ENCODE data around the gene SNORC. TPM values are rescaled to one million over a fixed set of nuclear protein-coding genes. Genes with fewer than 3 reads are reported as not detected.

The SNORC gene
- total and polyA plus RNA-seq, 2 donors from 2014 or later = 2.7 to 3.3 TPM

DNA sequence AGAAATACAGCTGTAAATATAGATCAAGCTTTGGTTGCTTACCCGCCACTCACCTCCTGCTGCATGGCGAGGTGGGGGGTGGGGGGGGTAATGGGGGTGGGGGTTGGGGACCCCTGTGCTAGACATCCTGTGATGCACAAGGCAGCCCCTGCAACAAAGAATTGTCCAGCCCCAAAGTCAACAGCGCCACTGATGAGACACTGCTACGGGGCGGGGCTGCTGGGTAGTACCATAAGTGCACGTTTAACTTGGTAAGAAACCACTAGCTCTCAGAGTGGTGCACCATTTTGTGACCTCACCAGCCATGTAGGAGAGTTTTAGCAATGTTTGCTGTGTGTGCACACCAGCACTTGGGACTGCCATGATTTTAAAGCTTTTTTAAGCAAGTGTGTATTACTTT, 40.3 kb downstream of the SNORC start:
- FAIRE-seq (no peak), DNase-seq (no peak)
- Histone ChIP-seq H3K27me3 (ENCODE audit: control insufficient read depth, insufficient read depth, low read length) (no peaks in the 10 kb centered on the region), H3K9me3 (ENCODE audit: control insufficient read depth in 2 of 3, insufficient read depth in 1 of 3, low read length in 3 of 3) (peaks cover 0 to 6% (median 0%) of the 10 kb centered on the region in 3 donors), H3K9ac (ENCODE audit: low read length in 3 of 3) (no peak overlapping the region), H3K27ac (ENCODE audit: low read depth in 2 of 2, low read length in 2 of 2) (no peak overlapping the region), H3K36me3 (ENCODE audit: control insufficient read depth in 2 of 3, insufficient read depth in 3 of 3, low read length in 3 of 3) (no peaks in the 10 kb centered on the region), H3K4me1 (ENCODE audit: control insufficient read depth in 2 of 3, insufficient read depth in 2 of 3, low read depth in 1 of 3, low read length in 3 of 3) (no peaks in the 10 kb centered on the region), H3K4me3 (ENCODE audit: low read length in 3 of 3) (no peak overlapping the region)
- TF ChIP-seq, protein P1, sequence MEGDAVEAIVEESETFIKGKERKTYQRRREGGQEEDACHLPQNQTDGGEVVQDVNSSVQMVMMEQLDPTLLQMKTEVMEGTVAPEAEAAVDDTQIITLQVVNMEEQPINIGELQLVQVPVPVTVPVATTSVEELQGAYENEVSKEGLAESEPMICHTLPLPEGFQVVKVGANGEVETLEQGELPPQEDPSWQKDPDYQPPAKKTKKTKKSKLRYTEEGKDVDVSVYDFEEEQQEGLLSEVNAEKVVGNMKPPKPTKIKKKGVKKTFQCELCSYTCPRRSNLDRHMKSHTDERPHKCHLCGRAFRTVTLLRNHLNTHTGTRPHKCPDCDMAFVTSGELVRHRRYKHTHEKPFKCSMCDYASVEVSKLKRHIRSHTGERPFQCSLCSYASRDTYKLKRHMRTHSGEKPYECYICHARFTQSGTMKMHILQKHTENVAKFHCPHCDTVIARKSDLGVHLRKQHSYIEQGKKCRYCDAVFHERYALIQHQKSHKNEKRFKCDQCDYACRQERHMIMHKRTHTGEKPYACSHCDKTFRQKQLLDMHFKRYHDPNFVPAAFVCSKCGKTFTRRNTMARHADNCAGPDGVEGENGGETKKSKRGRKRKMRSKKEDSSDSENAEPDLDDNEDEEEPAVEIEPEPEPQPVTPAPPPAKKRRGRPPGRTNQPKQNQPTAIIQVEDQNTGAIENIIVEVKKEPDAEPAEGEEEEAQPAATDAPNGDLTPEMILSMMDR (IDR thresholded peaks at IDR 0.05; ENCODE audit: borderline replicate concordance, extremely low read depth, insufficient read depth) = no peak
- intact Hi-C loops (cut with DNase I) = no loop called here

DNA sequence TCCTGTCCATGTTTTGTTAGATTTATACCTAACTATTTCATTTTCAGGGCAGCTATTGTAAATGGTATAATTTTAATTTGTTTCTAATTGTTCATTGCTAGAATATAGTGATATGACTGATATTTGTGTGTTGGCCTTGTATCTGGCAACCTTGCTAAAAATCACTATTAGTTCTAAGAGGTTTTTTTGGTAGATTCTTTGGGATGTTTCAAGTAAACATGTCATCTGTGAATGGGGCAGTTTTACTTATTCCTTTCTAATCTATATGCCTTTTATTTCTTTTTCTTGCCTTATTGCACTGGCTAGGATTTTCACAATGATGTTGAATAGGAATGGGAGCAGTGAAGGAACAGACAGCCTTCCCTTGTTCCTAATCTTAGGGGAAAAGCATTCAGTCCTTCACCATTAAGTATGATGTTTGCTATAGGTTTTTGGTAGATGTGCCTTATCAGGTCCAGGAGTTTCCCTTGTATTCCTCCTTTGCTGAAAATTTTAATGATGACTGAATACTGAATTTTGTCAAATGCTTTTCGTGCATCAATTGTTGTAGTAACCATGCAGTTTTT, 41.7 kb downstream of the SNORC start:
- Histone ChIP-seq H3K9ac (ENCODE audit: low read length in 3 of 3) (no peak overlapping the region), H3K4me1 (ENCODE audit: control insufficient read depth in 2 of 3, insufficient read depth in 2 of 3, low read depth in 1 of 3, low read length in 3 of 3) (no peaks in the 10 kb centered on the region), H3K9me3 (ENCODE audit: control insufficient read depth in 2 of 3, insufficient read depth in 1 of 3, low read length in 3 of 3) (peaks cover 0 to 6% (median 0%) of the 10 kb centered on the region in 3 donors), H3K27ac (ENCODE audit: low read depth in 2 of 2, low read length in 2 of 2) (no peak overlapping the region), H3K27me3 (ENCODE audit: control insufficient read depth, insufficient read depth, low read length) (no peaks in the 10 kb centered on the region), H3K36me3 (ENCODE audit: control insufficient read depth in 2 of 3, insufficient read depth in 3 of 3, low read length in 3 of 3) (no peaks in the 10 kb centered on the region), H3K4me3 (ENCODE audit: low read length in 3 of 3) (no peak overlapping the region)
- no peak for FAIRE-seq
- TF ChIP-seq, protein P1 (IDR thresholded peaks at IDR 0.05; ENCODE audit: borderline replicate concordance, extremely low read depth, insufficient read depth) = no peak
- no peak for DNase-seq
- intact Hi-C loops (cut with DNase I) = no loop called here

DNA sequence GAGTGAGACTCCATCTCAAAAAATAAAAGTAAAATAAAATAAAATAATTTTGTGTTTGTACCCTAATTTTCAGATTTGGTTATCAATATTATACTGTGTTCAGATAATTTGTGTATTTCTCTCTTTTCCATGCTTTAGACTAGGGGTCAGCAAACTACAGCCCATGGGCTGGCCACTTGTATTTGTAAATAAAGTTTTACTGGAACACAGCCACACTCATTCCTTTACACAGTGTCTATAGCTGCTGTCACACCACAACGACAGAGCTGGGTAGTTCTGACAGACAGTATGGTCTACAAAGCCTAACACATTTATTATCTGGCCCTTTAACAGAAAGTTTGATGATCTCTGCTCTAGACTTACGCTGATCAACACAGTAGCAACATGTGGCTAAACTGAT, 43.8 kb downstream of the SNORC start:
- Histone ChIP-seq H3K27me3 (ENCODE audit: control insufficient read depth, insufficient read depth, low read length) (no peaks in the 10 kb centered on the region), H3K36me3 (ENCODE audit: control insufficient read depth in 2 of 3, insufficient read depth in 3 of 3, low read length in 3 of 3) (no peaks in the 10 kb centered on the region), H3K9ac (ENCODE audit: low read length in 3 of 3) (no peak overlapping the region), H3K4me1 (ENCODE audit: control insufficient read depth in 2 of 3, insufficient read depth in 2 of 3, low read depth in 1 of 3, low read length in 3 of 3) (no peaks in the 10 kb centered on the region), H3K9me3 (ENCODE audit: control insufficient read depth in 2 of 3, insufficient read depth in 1 of 3, low read length in 3 of 3) (peaks cover 0 to 6% (median 0%) of the 10 kb centered on the region in 3 donors), H3K27ac (ENCODE audit: low read depth in 2 of 2, low read length in 2 of 2) (no peak overlapping the region), H3K4me3 (ENCODE audit: low read length in 3 of 3) (no peak overlapping the region)
- DNase-seq (no peak), FAIRE-seq (no peak)
- intact Hi-C loops (cut with DNase I) = no loop called here
- TF ChIP-seq, protein P1 (IDR thresholded peaks at IDR 0.05; ENCODE audit: borderline replicate concordance, extremely low read depth, insufficient read depth) = no peak

DNA sequence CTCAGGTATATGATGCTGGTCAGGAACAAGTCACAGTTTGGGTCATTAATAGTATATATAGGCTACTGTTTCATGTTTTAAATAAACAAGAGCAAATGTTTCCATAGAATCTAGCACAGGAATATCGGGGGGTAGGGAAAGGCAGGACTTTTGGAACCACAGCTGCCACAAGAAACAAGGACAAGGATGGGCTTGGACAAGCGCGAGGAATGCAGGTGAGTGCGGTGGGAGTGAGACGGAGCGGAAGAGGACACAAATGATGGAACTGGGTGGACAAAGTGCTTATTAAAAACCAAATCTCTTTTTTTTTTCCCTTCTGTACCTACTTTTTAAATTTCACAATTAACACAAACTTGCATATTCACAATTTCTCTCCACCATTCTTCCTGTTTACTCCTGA, 49.1 kb downstream of the SNORC start:
- TF ChIP-seq, protein P1 (IDR thresholded peaks at IDR 0.05; ENCODE audit: borderline replicate concordance, extremely low read depth, insufficient read depth) = no peak
- DNase-seq = peak in 3 of 5 donors; percentile 51 to 57 (median 54)
- Histone ChIP-seq H3K9ac (ENCODE audit: low read length in 3 of 3) (no peak overlapping the region), H3K9me3 (ENCODE audit: control insufficient read depth in 2 of 3, insufficient read depth in 1 of 3, low read length in 3 of 3) (no peaks in the 10 kb centered on the region), H3K4me1 (ENCODE audit: control insufficient read depth in 2 of 3, insufficient read depth in 2 of 3, low read depth in 1 of 3, low read length in 3 of 3) (no peaks in the 10 kb centered on the region), H3K27me3 (ENCODE audit: control insufficient read depth, insufficient read depth, low read length) (no peaks in the 10 kb centered on the region), H3K27ac (ENCODE audit: low read depth in 2 of 2, low read length in 2 of 2) (no peak overlapping the region), H3K4me3 (ENCODE audit: low read length in 3 of 3) (no peak overlapping the region), H3K36me3 (ENCODE audit: control insufficient read depth in 2 of 3, insufficient read depth in 3 of 3, low read length in 3 of 3) (no peaks in the 10 kb centered on the region)
- FAIRE-seq = no peak
- intact Hi-C loops (cut with DNase I) = no loop called here
